Large intestine (tissue), 3 donors: ENCODE results near the gene MAP4K3. TPM values are rescaled to one million over a fixed set of nuclear protein-coding genes. Genes with fewer than 3 reads are reported as not detected.
"Not testable (repeated sequence)": the region's sequence is repeated elsewhere in the genome, so short reads cannot be mapped to it uniquely, and the experiment has no call there.

Source experiments
- DNase-seq, 2 donors: peaks; one replicate each; pipeline versions ENCODE4 v3.0.0 to v3.0.0-alpha.2; 2013
- H3K27ac ChIP-seq: one replicate; pipeline ENCODE4 v1.5.1; 2013; ENCODE audit warnings: low read length
- H3K27me3 ChIP-seq: 2 replicates; pipeline ENCODE4 v1.6.1; 2013; ENCODE audit warnings: low read length; ENCODE audit not compliant: control insufficient read depth, insufficient read depth
- H3K36me3 ChIP-seq: 2 replicates; pipeline ENCODE4 v1.6.1; 2013; ENCODE audit warnings: low read length; ENCODE audit not compliant: control insufficient read depth, insufficient read depth
- H3K4me1 ChIP-seq: one replicate; pipeline ENCODE4 v1.6.1; 2013; ENCODE audit warnings: low read length; ENCODE audit not compliant: control insufficient read depth, insufficient read depth
- H3K4me3 ChIP-seq: one replicate; pipeline ENCODE4 v1.5.1; 2013; ENCODE audit warnings: low read length
- H3K9me3 ChIP-seq: one replicate; pipeline ENCODE4 v1.6.1; 2013; ENCODE audit warnings: mild to moderate bottlenecking, low read depth, low read length, moderate library complexity; ENCODE audit not compliant: control insufficient read depth
- WGBS: methylation state at CpG from one replicate; pipeline ENCODE4 v1.1.5; 2013; ENCODE audit warnings: low lambda C conversion rate; ENCODE audit not compliant: insufficient coverage; 5-methylcytosine and 5-hydroxymethylcytosine counted together
- polyA plus RNA-seq: library from polyadenylated mRNA; unstranded; fragments of 120-200 nt; gene quantifications from one replicate; pipeline ENCODE4 v1.2.1, GENCODE V29; 2013

MAP4K3 gene
- polyA plus RNA-seq, 1 donor, result 31.4 TPM

GRCh38 chr2:39390216-39390615, 46.9 kb downstream of the MAP4K3 start:
- Histone ChIP-seq H3K4me1 (no peaks in the 10 kb centered on the region), H3K27ac (no peak overlapping the region)
- WGBS, result 82% methylated on average over 2 of the region's 4 CpGs

GRCh38 chr2:39386064-39386463, 51.0 kb downstream of the MAP4K3 start:
- Histone ChIP-seq H3K9me3 (no peaks in the 10 kb centered on the region), H3K27me3 (no peaks in the 10 kb centered on the region), H3K27ac (no peak overlapping the region), H3K4me3 (no peak overlapping the region), H3K36me3 (no peaks in the 10 kb centered on the region), H3K4me1 (no peaks in the 10 kb centered on the region)
- DNase-seq, result no peak

More at GRCh38 chr2:39390216-39390615, 46.9 kb downstream of the MAP4K3 start:
- no peak overlapping the region for H3K4me3 ChIP-seq
- DNase-seq, result no peak
- H3K27me3 ChIP-seq, result no peaks in the 10 kb centered on the region
- no peaks in the 10 kb centered on the region for H3K36me3 ChIP-seq
- H3K9me3 ChIP-seq, result no peaks in the 10 kb centered on the region

GRCh38 chr2:39385172-39385571, 51.9 kb downstream of the MAP4K3 start:
- Histone ChIP-seq H3K4me1 (no peaks in the 10 kb centered on the region), H3K4me3 (no peak overlapping the region), H3K9me3 (no peaks in the 10 kb centered on the region), H3K36me3 (no peaks in the 10 kb centered on the region), H3K27me3 (no peaks in the 10 kb centered on the region), H3K27ac (no peak overlapping the region)
- DNase-seq, result no peak
- 100% methylated on average over 1 of the region's 2 CpGs for WGBS

- not testable (repeated sequence) for H3K27me3 ChIP-seq, DNase-seq, H3K4me1 ChIP-seq, H3K36me3 ChIP-seq, H3K9me3 ChIP-seq, H3K27ac ChIP-seq, H3K4me3 ChIP-seq
- no CpG with 5 or more reads among the region's 11 CpGs for WGBS
These were observed 53.0 kb downstream of the MAP4K3 start for GRCh38 chr2:39384071-39384470.

- H3K9me3 ChIP-seq, result no peaks in the 10 kb centered on the region
- WGBS, result 100% methylated on average over 1 of the region's 6 CpGs
- DNase-seq, result no peak
- no peaks in the 10 kb centered on the region for H3K27me3 ChIP-seq
- no peak overlapping the region for H3K4me3 ChIP-seq
- no peaks in the 10 kb centered on the region for H3K4me1 ChIP-seq
- no peaks in the 10 kb centered on the region for H3K36me3 ChIP-seq
- H3K27ac ChIP-seq, result no peak overlapping the region
These were observed 53.9 kb downstream of the MAP4K3 start for GRCh38 chr2:39383146-39383545.

GRCh38 chr2:39381653-39382052, 55.4 kb downstream of the MAP4K3 start:
- Histone ChIP-seq H3K4me3 (no peak overlapping the region), H3K27me3 (no peaks in the 10 kb centered on the region), H3K36me3 (no peaks in the 10 kb centered on the region), H3K4me1 (peaks cover 5% of the 10 kb centered on the region), H3K9me3 (no peaks in the 10 kb centered on the region), H3K27ac (no peak overlapping the region)
- DNase-seq, result peak in 1 of 2 donors; percentile 39
- WGBS, result no CpG with 5 or more reads among the region's 5 CpGs

- WGBS, result 83% methylated on average over 2 of the region's 2 CpGs
- no peak for DNase-seq
- no peak overlapping the region for H3K4me3 ChIP-seq
- H3K27me3 ChIP-seq, result no peaks in the 10 kb centered on the region
- H3K36me3 ChIP-seq, result peaks cover 5% of the 10 kb centered on the region
- no peaks in the 10 kb centered on the region for H3K9me3 ChIP-seq
- no peak overlapping the region for H3K27ac ChIP-seq
- H3K4me1 ChIP-seq, result peaks cover 5% of the 10 kb centered on the region
These were observed 56.4 kb downstream of the MAP4K3 start for GRCh38 chr2:39380525-39381150.

GRCh38 chr2:39379643-39380524, 57.2 kb downstream of the MAP4K3 start:
- peaks cover 5% of the 10 kb centered on the region for H3K4me1 ChIP-seq
- no peak overlapping the region for H3K4me3 ChIP-seq
- DNase-seq, result peak in 1 of 2 donors; percentile 52
- H3K36me3 ChIP-seq, result peaks cover 10% of the 10 kb centered on the region
- no peak overlapping the region for H3K27ac ChIP-seq
- H3K27me3 ChIP-seq, result no peaks in the 10 kb centered on the region
- no peaks in the 10 kb centered on the region for H3K9me3 ChIP-seq

GRCh38 chr2:39378968-39379367, 58.1 kb downstream of the MAP4K3 start:
- no peak overlapping the region for H3K4me3 ChIP-seq

GRCh38 chr2:39377226-39377939, 59.7 kb downstream of the MAP4K3 start:
- Histone ChIP-seq H3K4me1 (peaks cover 5% of the 10 kb centered on the region), H3K36me3 (peaks cover 10% of the 10 kb centered on the region), H3K27ac (peak overlapping the region; percentile 34), H3K27me3 (no peaks in the 10 kb centered on the region), H3K9me3 (no peaks in the 10 kb centered on the region), H3K4me3 (no peak overlapping the region)
- peak; percentile 69 to 85 for DNase-seq
- WGBS, result 0% methylated on average over 1 of the region's 2 CpGs

More at GRCh38 chr2:39378968-39379367, 58.1 kb downstream of the MAP4K3 start:
- Histone ChIP-seq H3K4me1 (peaks cover 5% of the 10 kb centered on the region), H3K27me3 (no peaks in the 10 kb centered on the region), H3K27ac (no peak overlapping the region), H3K9me3 (no peaks in the 10 kb centered on the region), H3K36me3 (peaks cover 10% of the 10 kb centered on the region)
- DNase-seq, result no peak
- WGBS, result no CpG with 5 or more reads among the region's 1 CpG
